Activated CD8-positive, alpha-beta memory T cell treated with anti-CD3 and anti-CD28 coated beads, Interleukin-2, amount 50 U/mL, for 1 hour (primary cell): ENCODE data around the gene LRP11.

Source experiments
- DNase-seq: peaks from one replicate; pipeline ENCODE4 v3.0.0-alpha.2; 2020; ENCODE audit errors: extremely low read depth

The LRP11 gene

GRCh38 chr6:149782337-149782736 is 81.8 kb downstream of the LRP11 start:
- no peak for DNase-seq

GRCh38 chr6:149781715-149782114 is 82.4 kb downstream of the LRP11 start:
- DNase-seq = no peak

GRCh38 chr6:149779644-149779963 is 84.6 kb downstream of the LRP11 start:
- no peak for DNase-seq

- DNase-seq = no peak
These were observed 86.5 kb downstream of the LRP11 start for GRCh38 chr6:149777624-149778023.

GRCh38 chr6:149771925-149772324 is 92.2 kb downstream of the LRP11 start:
- no peak for DNase-seq

- DNase-seq = no peak
These were observed 93.0 kb downstream of the LRP11 start for GRCh38 chr6:149771185-149771584.

GRCh38 chr6:149769676-149770075 is 94.5 kb downstream of the LRP11 start:
- no peak for DNase-seq
